Spleen (tissue), 11 donors: ENCODE results near the gene DCST2. TPM values are rescaled to one million over a fixed set of nuclear protein-coding genes. Genes with fewer than 3 reads are reported as not detected.

Experiments
- DNase-seq: peaks from one replicate; pipeline ENCODE4 v3.0.0-alpha.2; 2020
- H3K27ac ChIP-seq, 8 donors: fragments of 200-600 bp; sonication (generic) in 7 of 8; 1 replicate in 4 of 8; 2 replicates in 4 of 8; pipeline versions ENCODE4 v1.5.0 to v1.8.0; 2016 to 2021; ENCODE audit warnings: inconsistent platforms in 4 of 8, mild to moderate bottlenecking in 4 of 8, moderate library complexity in 1 of 8
- H3K27me3 ChIP-seq, 7 donors: fragments of 200-600 bp; sonication (generic) in 6 of 7; replicated peaks in 1 of 7; 1 replicate in 4 of 7; 2 replicates in 3 of 7; pipeline versions ENCODE4 v1.5.0 to v1.8.0; 2016 to 2021; ENCODE audit warnings: inconsistent platforms in 3 of 7, mild to moderate bottlenecking in 1 of 7
- H3K36me3 ChIP-seq, 6 donors: fragments of 200-600 bp; sonication (generic) in 5 of 6; 1 replicate in 4 of 6; 2 replicates in 2 of 6; pipeline versions ENCODE4 v1.5.0 to v1.8.0; 2016 to 2021; ENCODE audit warnings: inconsistent platforms in 2 of 6
- H3K4me1 ChIP-seq, 6 donors: fragments of 200-600 bp; sonication (generic) in 5 of 6; 1 replicate in 3 of 6; 2 replicates in 3 of 6; pipeline versions ENCODE4 v1.5.0 to v1.8.0; 2016 to 2021; ENCODE audit warnings: inconsistent platforms in 3 of 6
- H3K4me3 ChIP-seq, 8 donors: fragments of 200-600 bp; sonication (generic) in 7 of 8; 1 replicate in 4 of 8; 2 replicates in 4 of 8; pipeline versions ENCODE4 v1.5.0 to v1.8.0; 2016 to 2021; ENCODE audit warnings: inconsistent platforms in 4 of 8, mild to moderate bottlenecking in 4 of 8, moderate library complexity in 2 of 8
- H3K9me3 ChIP-seq, 8 donors: fragments of 200-600 bp; sonication (generic) in 7 of 8; 1 replicate in 4 of 8; 2 replicates in 4 of 8; pipeline versions ENCODE4 v1.5.0 to v1.8.0; 2016 to 2021; ENCODE audit warnings: inconsistent platforms in 4 of 8
- CTCF ChIP-seq, 11 experiments: fragments of 200-600 bp in 7 of 11; fragments of 450-650 bp in 4 of 11; sonication (generic) in 4 of 11; IDR thresholded peaks in 8 of 11; conservative IDR thresholded peaks in 3 of 11; 1 replicate in 7 of 11; 2 replicates in 4 of 11; pipeline versions ENCODE4 v1.4.0 to v1.8.0; 2016 to 2021; ENCODE audit warnings: antibody characterized with exemption in 11 of 11, inconsistent platforms in 4 of 11, mild to moderate bottlenecking in 1 of 11
- POLR2A ChIP-seq, 3 donors: fragments of 450-650 bp; IDR thresholded peaks; one replicate each; pipeline ENCODE4 v1.5.1; 2017; ENCODE audit warnings: antibody characterized with exemption in 3 of 3, mild to moderate bottlenecking in 1 of 3
- POLR2AphosphoS5 ChIP-seq, 3 donors: sonication (generic); formaldehyde crosslinking; IDR thresholded peaks; one replicate each; pipeline ENCODE4 v1.5.1; 2017; ENCODE audit warnings: antibody characterized with exemption in 3 of 3
- WGBS, 5 donors: extraction: QIAGEN DNeasy Blood & Tissue Kit in 3 of 5; methylation state at CpG; one replicate each; pipeline versions ENCODE4 v1.1.5 to v1.1.7; 2013 to 2018; 5-methylcytosine and 5-hydroxymethylcytosine counted together
- intact Hi-C: fragments of 100-400 bp; cut with DNase I; formaldehyde crosslinking; loops from one replicate; pipeline ENCODE4 v1.15.0; 2023; ENCODE audit warnings: low total_unique reads
- polyA plus RNA-seq, 3 donors: library from polyadenylated mRNA; stranded (reverse); fragments of 200-250 nt; gene quantifications; one replicate each; pipeline ENCODE4 v1.2.1, GENCODE V29; 2013
- total RNA-seq, 7 donors: library from RNA; depleted of rRNA in 3 of 7; stranded (reverse); fragments of >200 nt in 3 of 7; fragmentation: NEBNext Ultra II Directional in 4 of 7; extraction: Animal tissue kit (Norgen Biotek cat#: 25700) in 4 of 7; gene quantifications; one replicate each; pipeline versions ENCODE4 v1.1.0 to v1.2.1, GENCODE V29; 2016 to 2021
- donor health status: healthy with polysubstance abuse.
- donor health status: DM: no; HTN: no; CAD: no; lungs with moderate emphysema.
- donor health status: DM: no; HTN: no; CAD: no.
- donor health status: Bipolar disorder and iron deficiency.
- donor health status: healthy.
- donor health status: DM: no; HTN: no; CAD: no.
- donor health status: DM: yes; HTN: yes; CAD: no.

Gene DCST2
- total and polyA plus RNA-seq, 10 donors, result 0.54 to 4.1 (median 1.0) TPM; not detected in 1

- DNase-seq, result no peak
- no peaks in the 10 kb centered on the region for H3K27me3 ChIP-seq
- no peak overlapping the region for H3K27ac ChIP-seq
- TF ChIP-seq CTCF (IDR thresholded peaks at IDR 0.05 in 8 of 11, conservative IDR thresholded peaks at IDR 0.05 in 3 of 11) (no peak), POLR2AphosphoS5 (IDR thresholded peaks at IDR 0.05) (no peak), POLR2A (IDR thresholded peaks at IDR 0.05) (no peak)
- H3K36me3 ChIP-seq, result peaks cover 0 to 32% (median 5%) of the 10 kb centered on the region in 6 donors
- H3K9me3 ChIP-seq, result no peaks in the 10 kb centered on the region
- H3K4me3 ChIP-seq, result no peak overlapping the region
- intact Hi-C loops, result loop anchor here (10.0 kb wide), 1 partner anchor 64 kb away; the partner anchor contains the start of gene ZBTB7B
- H3K4me1 ChIP-seq, result peaks cover 20 to 52% (median 36%) of the 10 kb centered on the region in 6 donors
- WGBS, 5 donors, result 90 to 100% (median 97%) methylated on average over 3 of the region's 3 CpGs
Measured at GRCh38 chr1:155068599-155068998, 35.0 kb upstream of the DCST2 start.

GRCh38 chr1:155066777-155067176, 33.2 kb upstream of the DCST2 start:
- H3K4me3 ChIP-seq, result no peak overlapping the region
- intact Hi-C loops, result loop anchor here (10.0 kb wide), 1 partner anchor 62 kb away; the partner anchor contains the start of gene ZBTB7B
- 89 to 95% (median 93%) methylated on average over 8 of the region's 8 CpGs for WGBS, 5 donors
- no peak overlapping the region for H3K27ac ChIP-seq
- DNase-seq, result no peak
- no peaks in the 10 kb centered on the region for H3K27me3 ChIP-seq
- H3K36me3 ChIP-seq, result peaks cover 0 to 39% (median 5%) of the 10 kb centered on the region in 6 donors
- H3K4me1 ChIP-seq, result peaks cover 37 to 62% (median 53%) of the 10 kb centered on the region in 6 donors
- H3K9me3 ChIP-seq, result no peaks in the 10 kb centered on the region
- TF ChIP-seq POLR2A (IDR thresholded peaks at IDR 0.05) (no peak), CTCF (IDR thresholded peaks at IDR 0.05 in 8 of 11, conservative IDR thresholded peaks at IDR 0.05 in 3 of 11) (no peak), POLR2AphosphoS5 (IDR thresholded peaks at IDR 0.05) (no peak)

- Histone ChIP-seq H3K4me1 (peaks cover 29 to 58% (median 44%) of the 10 kb centered on the region in 6 donors), H3K36me3 (peaks cover 0 to 57% (median 13%) of the 10 kb centered on the region in 6 donors), H3K9me3 (no peaks in the 10 kb centered on the region), H3K27me3 (no peaks in the 10 kb centered on the region), H3K27ac (peak overlapping the region in 1 of 8 donors; percentile 7), H3K4me3 (no peak overlapping the region)
- 72 to 88% (median 79%) methylated on average over 5 of the region's 5 CpGs for WGBS, 5 donors
- no peak for DNase-seq
- intact Hi-C loops, result loop anchor here (10.0 kb wide), 1 partner anchor 60 kb away; the partner anchor contains the start of gene ZBTB7B
- TF ChIP-seq POLR2AphosphoS5 (IDR thresholded peaks at IDR 0.05), result no peak
- TF ChIP-seq POLR2A (IDR thresholded peaks at IDR 0.05), result no peak
- TF ChIP-seq CTCF (IDR thresholded peaks at IDR 0.05 in 8 of 11, conservative IDR thresholded peaks at IDR 0.05 in 3 of 11), result no peak
Measured at GRCh38 chr1:155064832-155065429, 31.4 kb upstream of the DCST2 start.

- Histone ChIP-seq H3K4me1 (peaks cover 29 to 54% (median 41%) of the 10 kb centered on the region in 6 donors), H3K4me3 (peak overlapping the region; percentile 56 to 91 (median 76)), H3K27me3 (no peaks in the 10 kb centered on the region), H3K36me3 (peaks cover 0 to 61% (median 14%) of the 10 kb centered on the region in 6 donors), H3K27ac (peak overlapping the region; percentile 72 to 93 (median 86)), H3K9me3 (no peaks in the 10 kb centered on the region)
- TF ChIP-seq POLR2AphosphoS5 (IDR thresholded peaks at IDR 0.05), result no peak
- TF ChIP-seq CTCF (IDR thresholded peaks at IDR 0.05 in 8 of 11, conservative IDR thresholded peaks at IDR 0.05 in 3 of 11), result no peak
- TF ChIP-seq POLR2A (IDR thresholded peaks at IDR 0.05), result no peak
- 11 to 13% (median 13%) methylated on average over 13 to 14 of the region's 14 CpGs for WGBS, 5 donors
- no peak for DNase-seq
- intact Hi-C loops, result loop anchor here (10.0 kb wide), 1 partner anchor 59 kb away; the partner anchor contains the start of gene ZBTB7B
Measured at GRCh38 chr1:155064111-155064831, 30.7 kb upstream of the DCST2 start.
